K562 (cell line): ENCODE data around the gene SDHC. TPM values are rescaled to one million over a fixed set of nuclear protein-coding genes. Genes with fewer than 3 reads are reported as not detected.

Experiments
- ATAC-seq: fragments of 200-7000 bp; cut with Tn5 transposase; 3 replicates; pipeline ENCODE4 v1.9.1; 2020; ENCODE audit warnings: moderate library complexity
- BruUV-seq: library from RNA; stranded (reverse); fragments of 400-500 nt; replicated peaks from 2 replicates; lab custom pipeline; 2021; lab: Mats Ljungman, UMichigan
- CTCF ChIA-PET: fragments of 300-600 bp; formaldehyde crosslinking; extraction: SDS; loops from one replicate; lab custom pipeline; 2021; ENCODE audit warnings: low intra/inter-chr PET ratio; lab: Yijun Ruan, JAX
- POLR2A ChIA-PET: fragments of 300-600, 350-650 bp; sonication (Branson Sonifier 250); formaldehyde crosslinking; extraction: SDS; loops from one replicate; lab custom pipeline; 2021; ENCODE audit warnings: antibody characterized with exemption, inconsistent platforms; lab: Yijun Ruan, JAX
- DNase-seq, 4 experiments: peaks; one replicate each; pipeline versions ENCODE4 v3.0.0 to v3.0.0-alpha.2; 2011 to 2018; ENCODE audit warnings: low spot score in 3 of 4, mixed read lengths in 3 of 4; ENCODE audit errors: extremely low read depth in 1 of 4
- FAIRE-seq: peaks from 2 replicates; lab custom pipeline; 2011; peaks lifted over from hg19 to GRCh38; lab: Jason Lieb, UNC
- H2AFZ ChIP-seq: 2 replicates; pipeline ENCODE4 v1.6.0; 2011; ENCODE audit warnings: low read depth, low read length, control low read depth, inconsistent platforms
- H3K27ac ChIP-seq: fragments of 200-600 bp; 3 replicates; pipeline ENCODE4 v1.8.0; 2011; ENCODE audit warnings: low read depth, mild to moderate bottlenecking, control low read depth, inconsistent platforms, low read length, moderate library complexity, mixed read lengths; ENCODE audit errors: extremely low read depth
- H3K27me3 ChIP-seq, 2 experiments: fragments of 300-600 bp in 1 of 2; 2 replicates in 1 of 2; 3 replicates in 1 of 2; pipeline versions ENCODE4 v1.6.0 to v1.8.0; 2011; ENCODE audit warnings: inconsistent platforms in 2 of 2, low read length in 2 of 2, mild to moderate bottlenecking in 1 of 2, mixed read lengths in 1 of 2, moderate library complexity in 1 of 2; ENCODE audit not compliant: control insufficient read depth in 2 of 2, insufficient read depth in 2 of 2
- H3K36me3 ChIP-seq: fragments of 300-600 bp; 3 replicates; pipeline ENCODE4 v1.8.0; 2011; ENCODE audit warnings: mild to moderate bottlenecking, low read length, inconsistent platforms; ENCODE audit not compliant: control insufficient read depth, insufficient read depth
- H3K4me1 ChIP-seq, 2 experiments: fragments of 200-600 bp in 1 of 2; replicated peaks in 1 of 2; 2 replicates in 1 of 2; 3 replicates in 1 of 2; pipeline versions ENCODE4 v1.5.1 to v1.8.0; 2011; ENCODE audit warnings: inconsistent platforms in 2 of 2, low read length in 2 of 2, mild to moderate bottlenecking in 1 of 2, mixed read lengths in 1 of 2, moderate library complexity in 1 of 2; ENCODE audit not compliant: control insufficient read depth in 2 of 2, insufficient read depth in 2 of 2
- H3K4me2 ChIP-seq: 2 replicates; pipeline ENCODE4 v1.6.1; 2011; ENCODE audit warnings: low read length, control low read depth, inconsistent platforms, mixed read lengths; ENCODE audit not compliant: insufficient read depth
- H3K4me3 ChIP-seq: fragments of 200-600 bp; sonication (generic), shearing (Covaris generic); 2 replicates; pipeline ENCODE4 v1.5.1; 2016; ENCODE audit warnings: control low read depth, inconsistent platforms
- H3K79me2 ChIP-seq: fragments of 200-600 bp; 3 replicates; pipeline ENCODE4 v1.8.0; 2011; ENCODE audit warnings: low read length, inconsistent platforms; ENCODE audit not compliant: control insufficient read depth, insufficient read depth
- H3K9ac ChIP-seq, 2 experiments: 2 replicates each; pipeline versions ENCODE4 v1.6.0 to v1.6.1; 2011; ENCODE audit warnings: low read depth in 2 of 2, low read length in 2 of 2, control low read depth in 1 of 2, inconsistent platforms in 1 of 2, mild to moderate bottlenecking in 1 of 2, mixed read lengths in 1 of 2; ENCODE audit not compliant: insufficient read depth in 1 of 2
- H3K9me1 ChIP-seq: one replicate; pipeline ENCODE4 v1.6.0; 2011; ENCODE audit warnings: inconsistent platforms, mild to moderate bottlenecking, low read length, moderate library complexity; ENCODE audit not compliant: control insufficient read depth, insufficient read depth
- H3K9me3 ChIP-seq: replicated peaks from 2 replicates; pipeline ENCODE4 v1.5.1; 2011; ENCODE audit warnings: low read depth, low read length, inconsistent platforms; ENCODE audit not compliant: control insufficient read depth, insufficient read depth
- H4K20me1 ChIP-seq: replicated peaks from 2 replicates; pipeline ENCODE4 v1.6.1; 2011; ENCODE audit warnings: low read length, inconsistent platforms, mixed read lengths; ENCODE audit not compliant: control insufficient read depth, insufficient read depth
- FUS ChIP-seq: fragments of 200-400 bp; formaldehyde crosslinking; optimal IDR thresholded peaks from 2 replicates; pipeline ENCODE3; 2017; ENCODE audit warnings: low read depth, low read length
- RB1 ChIP-seq: fragments of 450-650 bp; IDR thresholded peaks from 2 replicates; pipeline ENCODE4 v1.6.1; 2017; ENCODE audit warnings: low read depth, mild to moderate bottlenecking
- REST ChIP-seq, 2 experiments: fragments of 450-650 bp; formaldehyde crosslinking in 1 of 2; IDR thresholded peaks; 2 replicates each; pipeline versions ENCODE4 v1.4.0 to v1.6.1; 2014 to 2020; ENCODE audit warnings: mild to moderate bottlenecking in 2 of 2, borderline replicate concordance in 1 of 2, low read depth in 1 of 2
- SPI1 ChIP-seq: IDR thresholded peaks from 2 replicates; pipeline ENCODE4 v1.6.1; 2011; ENCODE audit warnings: low read depth, low read length, control low read depth, borderline replicate concordance
- WGBS: fragments of 100-300 bp; shearing (Covaris generic); methylation state at CpG from one replicate; pipeline ENCODE4 v1.1.6; 2016; ENCODE audit warnings: low coverage, mixed read lengths; ENCODE audit not compliant: insufficient coverage; ENCODE audit errors: missing lambda C conversion rate; 5-methylcytosine and 5-hydroxymethylcytosine counted together
- in situ Hi-C: fragments of 300-500 bp; cut with MboI; formaldehyde crosslinking; loops from 4 replicates; pipeline ENCODE4 v1.15.0; 2018; ENCODE audit warnings: inconsistent platforms, mixed read lengths
- intact Hi-C: fragments of 100-400 bp; cut with micrococcal nuclease; formaldehyde crosslinking; loops from 2 replicates; pipeline ENCODE4 v1.14.2; 2022
- polyA plus RNA-seq, 8 experiments: library from polyadenylated mRNA; depleted of rRNA in 4 of 8; stranded (reverse) in 5 of 8; unstranded in 3 of 8; fragments of >200 nt; fragmentation: Nextera tagmentation in 2 of 8; fragmentation: Illumina TruSeq in 1 of 8; extraction: Ambion mirVana in 2 of 8; extraction: Trizol in 1 of 8; gene quantifications; 2 replicates each; pipeline versions ENCODE4 v1.2.1 to v1.2.3, GENCODE V29; 2011 to 2014; ENCODE audit warnings: inconsistent platforms in 1 of 8, missing spikeins in 1 of 8
- total RNA-seq, 7 experiments: library from RNA; depleted of rRNA in 6 of 7; stranded (reverse); fragments of >200 nt in 6 of 7; fragmentation: Illumina TruSeq in 2 of 7; extraction: Trizol in 2 of 7; gene quantifications; 2 replicates each; pipeline versions ENCODE4 v1.2.1 to v1.2.3, GENCODE V29; 2011 to 2021; ENCODE audit warnings: low replicate concordance in 1 of 7

Gene SDHC
- total and polyA plus RNA-seq, 9 of the 15 experiments (the other 6 are each of a cell fraction or from before 2014, with no cell fraction given), result 7.7 to 309 (median 174) TPM

GRCh38 chr1:161373442-161373841, 59.3 kb downstream of the SDHC start:
- TF ChIP-seq SPI1 (peak; percentile 65), RB1 (no peak)
- POLR2A ChIA-PET, result interaction anchor here (1.3 kb wide), 1 partner anchor 49 kb away, joined by 3 read pairs; no protein-coding TSS in a partner anchor
- H4K20me1 ChIP-seq, result no peaks in the 10 kb centered on the region
- ATAC-seq, result no peak
- no TSS peak for BruUV-seq
- in situ Hi-C loops, result no loop called here
- intact Hi-C loops, result no loop called here
- no peaks in the 10 kb centered on the region for H3K9me1 ChIP-seq
- H3K27ac ChIP-seq, result no peak overlapping the region
- CTCF ChIA-PET, result interaction anchor here (0.6 to 2.6 kb wide), 4 partner anchors 59 to 177 kb away, joined by 3 to 8 read pairs (median 4); partner anchors contain the start of genes SDHC and TOMM40L
- no peaks in the 10 kb centered on the region for H3K9me3 ChIP-seq
- no peaks in the 10 kb centered on the region for H3K36me3 ChIP-seq
- no peaks in the 10 kb centered on the region for H3K27me3 ChIP-seq
- H3K4me1 ChIP-seq, result peaks cover 0 to 4% of the 10 kb centered on the region in 2 experiments; a peak in 2 of 5 replicates
- DNase-seq, result no peak
- H2AFZ ChIP-seq, result no peak overlapping the region
- H3K9ac ChIP-seq, result no peak overlapping the region
- no peak overlapping the region for H3K4me2 ChIP-seq
- no peak for FAIRE-seq
- no peak overlapping the region for H3K4me3 ChIP-seq
- no peaks in the 10 kb centered on the region for H3K79me2 ChIP-seq

- Histone ChIP-seq H3K9ac (no peak overlapping the region), H4K20me1 (no peaks in the 10 kb centered on the region), H3K79me2 (no peaks in the 10 kb centered on the region), H3K9me3 (no peaks in the 10 kb centered on the region), H3K27me3 (no peaks in the 10 kb centered on the region), H3K4me1 (peaks cover 0 to 7% of the 10 kb centered on the region in 2 experiments; a peak in 2 of 5 replicates), H2AFZ (no peak overlapping the region), H3K4me3 (no peak overlapping the region), H3K36me3 (no peaks in the 10 kb centered on the region), H3K27ac (no peak overlapping the region), H3K4me2 (no peak overlapping the region), H3K9me1 (no peaks in the 10 kb centered on the region)
- peak; percentile 56 for FAIRE-seq
- ChIA-PET POLR2A (interaction anchor here (0.6 to 1.3 kb wide), 6 partner anchors 9 to 216 kb away, joined by 3 to 4 read pairs (median 3); partner anchors contain the start of gene PPOX), CTCF (interaction anchor here (0.6 to 2.6 kb wide), 9 partner anchors 147 to 692 kb away, joined by 3 to 10 read pairs (median 5); partner anchors contain the start of gene TOMM40L)
- DNase-seq, result peak in 2 of 4 experiments; percentile 44 to 55
- in situ Hi-C loops, result no loop called here
- ATAC-seq, result peak; percentile 90
- intact Hi-C loops, result loop anchor here (2.0 kb wide), 1 partner anchor 182 kb away; no protein-coding TSS in a partner anchor
- no TSS peak for BruUV-seq
- WGBS, result 11% methylated on average over 2 of the region's 2 CpGs
- peak; percentile 57; the same call in 1 of the 2 replicates for TF ChIP-seq REST (IDR thresholded peaks at IDR 0.05; ENCODE audit: borderline replicate concordance)
- TF ChIP-seq REST (CRISPR knock-in tag; IDR thresholded peaks at IDR 0.05; ENCODE audit: low read depth), result no peak
- no peak for TF ChIP-seq FUS
Measured at GRCh38 chr1:161374373-161374772, 60.2 kb downstream of the SDHC start.
